DND-41 (cell line): Measurements from ENCODE around the gene ARHGAP26.

Experiments used
- CTCF ChIP-seq: IDR thresholded peaks from 2 replicates; pipeline ENCODE4 v1.5.1; 2012; ENCODE audit warnings: borderline replicate concordance, low read length, moderate library complexity, mild to moderate bottlenecking; ENCODE audit not compliant: poor library complexity, severe bottlenecking; ENCODE audit errors: extremely low read depth
- EZH2 ChIP-seq: IDR thresholded peaks from 3 replicates; pipeline ENCODE4 v1.6.1; 2012; ENCODE audit warnings: borderline replicate concordance, low read depth, mild to moderate bottlenecking, moderate library complexity, low read length, inconsistent platforms; ENCODE audit not compliant: severe bottlenecking

- TF ChIP-seq CTCF (no peak), EZH2 (no peak)
Measured at GRCh38 chr5:143170104-143170503, 399.9 kb downstream of the ARHGAP26 start.
